HG03575 (cell line): Measurements from ENCODE around the gene TAF6.

Experiments
- ATAC-seq: cut with Tn5 transposase; IDR thresholded peaks from one replicate; pipeline ENCODE4 v1.9.1; 2021; ENCODE audit not compliant: unreplicated experiment, insufficient number of reproducible peaks, low FRiP score; ENCODE audit errors: extremely low read depth

TAF6 gene

GRCh38 chr7:100102950-100103840, 16.0 kb downstream of the TAF6 start:
- ATAC-seq: no peak

GRCh38 chr7:100101016-100101862, 17.9 kb downstream of the TAF6 start, which contains the start of the genes AP4M1 and MCM7:
Gene AP4M1, plus strand, starts transcription at chr7:100101643. Its CDS starts 72 bp downstream, at chr7:100101715.
Gene MCM7, minus strand, starts transcription at chr7:100101397. Its CDS starts 103 bp downstream, at chr7:100101294.
- peak; percentile 48 for ATAC-seq

GRCh38 chr7:100100420-100101015, 18.6 kb downstream of the TAF6 start:
- no peak for ATAC-seq

- ATAC-seq: no peak
Measured at GRCh38 chr7:100099452-100099851, 19.7 kb downstream of the TAF6 start.

GRCh38 chr7:100098913-100099312, 20.2 kb downstream of the TAF6 start:
- ATAC-seq: no peak

- ATAC-seq: no peak
Measured at GRCh38 chr7:100095704-100096103, 23.5 kb downstream of the TAF6 start.

GRCh38 chr7:100095289-100095688, 23.9 kb downstream of the TAF6 start:
- ATAC-seq: no peak

GRCh38 chr7:100093925-100094486, 25.2 kb downstream of the TAF6 start:
- ATAC-seq: no peak

GRCh38 chr7:100093498-100093897, 25.7 kb downstream of the TAF6 start:
- no peak for ATAC-seq

- no peak for ATAC-seq
Measured at GRCh38 chr7:100093054-100093453, 26.1 kb downstream of the TAF6 start.

- ATAC-seq: no peak
Measured at GRCh38 chr7:100091411-100092181, 27.6 kb downstream of the TAF6 start.

GRCh38 chr7:100090527-100091410, 28.4 kb downstream of the TAF6 start:
- no peak for ATAC-seq

- no peak for ATAC-seq
Measured at GRCh38 chr7:100089458-100090196, 29.5 kb downstream of the TAF6 start.

- no peak for ATAC-seq
Measured at GRCh38 chr7:100088621-100089457, 30.3 kb downstream of the TAF6 start, which contains the start of gene COPS6. Gene COPS6, plus strand, starts transcription at chr7:100088969. Its CDS starts 22 bp downstream, at chr7:100088991.

GRCh38 chr7:100088095-100088620, 31.0 kb downstream of the TAF6 start:
- ATAC-seq: no peak
